MG63 (cell line): ENCODE results near the gene TNIK. TPM values are rescaled to one million over a fixed set of nuclear protein-coding genes. Genes with fewer than 3 reads are reported as not detected.

Experiments
- DNase-seq: peaks from one replicate; pipeline ENCODE4 v3.0.0-alpha.2; 2020
- H3K27me3 ChIP-seq: fragments of 250-450 bp; sonication (Bioruptor Pico); 2 replicates; pipeline ENCODE4 v1.5.1; 2020; ENCODE audit warnings: mild to moderate bottlenecking, moderate library complexity
- H3K36me3 ChIP-seq: fragments of 250-450 bp; sonication (Bioruptor Pico); 2 replicates; pipeline ENCODE4 v1.5.1; 2020; ENCODE audit warnings: mild to moderate bottlenecking, moderate library complexity
- H3K4me3 ChIP-seq: fragments of 250-450 bp; sonication (Bioruptor Pico); 2 replicates; pipeline ENCODE4 v1.5.1; 2020; ENCODE audit warnings: mild to moderate bottlenecking, moderate library complexity
- H3K9me3 ChIP-seq: fragments of 250-450 bp; sonication (Bioruptor Pico); 2 replicates; pipeline ENCODE4 v1.5.1; 2020; ENCODE audit warnings: mild to moderate bottlenecking, moderate library complexity
- total RNA-seq: library from RNA; depleted of rRNA; stranded (reverse); fragments of >200 nt; shearing (Covaris generic); gene quantifications from 2 replicates; pipeline ENCODE4 v1.2.3, GENCODE V29; 2014; ENCODE audit warnings: low replicate concordance

The TNIK gene
- total RNA-seq, 1 experiment from 2014 or later, result 0.07 TPM

DNA sequence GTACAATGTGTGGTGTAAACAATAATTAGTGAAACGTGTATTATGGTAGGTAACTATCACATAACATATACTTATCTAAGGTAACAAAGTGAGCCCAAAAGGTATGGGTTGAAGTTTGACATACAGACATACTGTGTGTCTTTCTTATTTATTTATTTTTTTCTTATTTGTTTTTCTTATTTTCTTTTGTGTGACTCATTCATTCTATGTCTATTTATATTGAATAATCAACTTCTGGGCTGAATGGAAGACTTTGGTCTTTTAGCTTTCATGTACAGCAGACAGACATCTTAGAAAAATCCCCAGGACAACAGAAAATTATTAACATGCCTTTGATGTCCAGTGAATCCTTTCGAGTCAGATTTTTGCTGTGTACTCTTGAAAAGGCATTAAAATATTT lies 233.4 kb downstream of the TNIK start:
- Histone ChIP-seq H3K9me3 (no peaks in the 10 kb centered on the region), H3K27me3 (no peaks in the 10 kb centered on the region), H3K4me3 (no peak overlapping the region), H3K36me3 (no peaks in the 10 kb centered on the region)
- no peak for DNase-seq

DNA sequence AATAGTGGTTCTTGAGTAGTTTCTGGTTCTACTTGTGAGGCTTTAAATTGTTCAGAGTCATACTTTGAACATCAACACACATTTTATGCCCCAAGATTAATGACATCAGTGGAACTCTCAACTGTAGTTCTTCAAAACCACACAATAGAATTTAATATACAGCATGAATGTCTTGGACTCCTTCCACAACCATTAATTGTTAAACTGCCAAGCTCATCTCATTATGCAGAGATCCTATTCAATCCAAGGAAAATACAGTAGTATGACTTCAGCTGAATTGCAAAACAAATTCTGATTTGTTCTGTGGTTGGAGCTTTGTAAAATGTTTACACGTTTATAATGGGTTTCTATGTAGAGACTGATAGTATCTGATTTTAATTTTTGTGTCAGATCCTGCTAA lies 234.5 kb downstream of the TNIK start:
- Histone ChIP-seq H3K4me3 (no peak overlapping the region), H3K27me3 (no peaks in the 10 kb centered on the region), H3K36me3 (no peaks in the 10 kb centered on the region), H3K9me3 (no peaks in the 10 kb centered on the region)
- DNase-seq, result no peak

DNA sequence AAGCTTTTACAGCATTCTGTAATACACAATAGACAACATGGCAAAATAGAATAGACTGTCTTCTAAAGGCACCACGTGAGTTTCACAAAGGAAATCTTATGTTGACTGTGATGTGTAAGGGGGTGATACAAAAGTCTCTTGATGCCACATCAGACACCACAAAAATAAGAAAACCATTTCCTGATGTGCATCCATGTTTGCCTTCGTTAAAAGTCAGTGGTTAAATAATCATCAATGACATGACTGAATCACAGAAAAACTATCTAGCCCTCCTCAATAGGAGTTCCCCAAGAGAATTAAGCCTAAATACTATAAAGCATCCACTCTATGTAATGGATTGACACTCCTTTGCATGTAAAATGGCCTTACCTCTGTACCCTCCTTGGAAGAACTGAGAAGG lies 235.0 kb downstream of the TNIK start:
- H3K27me3 ChIP-seq, result no peaks in the 10 kb centered on the region
- H3K9me3 ChIP-seq, result no peaks in the 10 kb centered on the region
- H3K36me3 ChIP-seq, result no peaks in the 10 kb centered on the region
- no peak overlapping the region for H3K4me3 ChIP-seq
- DNase-seq, result no peak

DNA sequence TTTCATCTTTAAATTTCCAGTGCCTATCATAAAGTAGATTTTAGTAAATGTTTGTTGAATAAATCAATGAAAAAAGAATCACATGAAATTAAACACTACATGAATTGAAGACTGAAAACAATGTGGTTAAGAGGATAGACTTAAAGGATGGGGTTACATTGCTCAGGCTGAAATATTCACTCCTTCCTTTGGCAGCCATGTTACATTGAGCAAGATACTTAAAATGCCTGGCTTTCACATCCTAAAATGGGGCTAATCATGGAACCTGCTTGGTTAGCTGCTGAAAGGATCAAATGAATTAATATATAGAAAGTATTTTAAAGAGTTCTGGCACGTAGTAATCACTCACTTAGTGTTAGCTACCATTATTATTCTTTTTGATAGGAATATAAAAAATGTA lies 236.8 kb downstream of the TNIK start:
- no peaks in the 10 kb centered on the region for H3K9me3 ChIP-seq
- no peak overlapping the region for H3K4me3 ChIP-seq
- no peak for DNase-seq
- no peaks in the 10 kb centered on the region for H3K36me3 ChIP-seq
- 0 out of 2 replicates have a peak, but pooled peaks cover 2% of the 10 kb centered on the region for H3K27me3 ChIP-seq

DNA sequence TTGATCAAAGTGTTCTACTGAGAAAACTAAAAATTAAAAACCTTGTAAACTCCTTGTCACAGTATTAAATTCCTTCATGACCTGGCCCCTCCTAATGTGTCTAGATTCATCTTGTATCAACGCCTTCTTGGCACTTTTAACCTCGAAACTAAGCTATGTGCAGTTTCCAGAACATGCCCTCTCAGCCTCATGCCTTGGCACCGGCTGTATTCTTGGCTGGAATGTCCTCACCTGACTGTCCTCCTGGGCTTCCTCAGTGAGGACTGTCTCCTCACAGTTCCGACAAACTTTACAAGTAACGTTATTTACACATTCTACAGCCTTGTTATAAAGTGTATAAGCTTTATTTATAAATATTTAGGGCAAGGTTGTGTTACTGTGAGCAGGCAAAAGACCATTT lies 237.2 kb downstream of the TNIK start:
- no peaks in the 10 kb centered on the region for H3K36me3 ChIP-seq
- 0 out of 2 replicates have a peak, but pooled peaks cover 2% of the 10 kb centered on the region for H3K27me3 ChIP-seq
- no peak for DNase-seq
- H3K4me3 ChIP-seq, result no peak overlapping the region
- H3K9me3 ChIP-seq, result no peaks in the 10 kb centered on the region

DNA sequence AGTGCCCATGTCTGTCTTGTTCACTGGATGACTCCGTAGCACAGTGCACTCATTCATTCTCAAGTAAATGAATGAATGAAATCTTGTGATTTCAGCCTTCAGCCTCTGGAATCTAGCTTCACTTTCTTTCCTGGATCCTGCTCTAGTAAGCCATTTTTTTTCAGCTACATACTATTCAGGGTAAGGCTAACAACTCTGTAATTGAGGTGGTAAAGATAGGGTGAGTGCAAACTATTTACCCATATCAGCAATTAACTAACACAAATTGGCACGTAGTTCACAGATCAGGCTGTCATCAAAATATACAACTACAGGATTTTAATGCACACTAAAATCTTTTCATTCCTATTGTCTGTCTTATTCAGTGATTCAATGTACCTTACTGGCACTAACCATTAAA lies 238.6 kb downstream of the TNIK start:
- no peaks in the 10 kb centered on the region for H3K36me3 ChIP-seq
- no peaks in the 10 kb centered on the region for H3K9me3 ChIP-seq
- no peak overlapping the region for H3K4me3 ChIP-seq
- no peak for DNase-seq
- 0 out of 2 replicates have a peak, but pooled peaks cover 2% of the 10 kb centered on the region for H3K27me3 ChIP-seq

DNA sequence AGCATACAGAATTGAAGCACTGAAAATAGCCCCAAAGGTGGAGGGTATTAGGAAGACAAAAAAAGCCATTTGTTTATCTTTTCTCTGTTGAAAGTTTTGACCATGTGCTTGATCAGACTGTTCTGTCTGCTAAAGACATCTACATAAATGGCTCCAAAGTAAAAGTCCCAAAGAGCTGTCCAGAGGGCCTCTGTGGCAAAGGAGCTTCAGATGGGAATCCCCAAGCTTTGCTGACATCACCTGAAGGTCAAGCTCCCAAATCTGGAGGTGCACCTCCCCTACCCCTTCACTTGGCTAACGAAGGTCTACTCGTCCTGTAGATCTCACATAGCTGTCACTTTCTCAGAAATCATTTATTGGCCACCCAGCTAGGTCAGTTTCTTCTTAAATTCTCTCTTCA lies 239.1 kb downstream of the TNIK start:
- DNase-seq, result no peak
- Histone ChIP-seq H3K27me3 (0 out of 2 replicates have a peak, but pooled peaks cover 2% of the 10 kb centered on the region), H3K9me3 (no peaks in the 10 kb centered on the region), H3K4me3 (no peak overlapping the region), H3K36me3 (no peaks in the 10 kb centered on the region)

DNA sequence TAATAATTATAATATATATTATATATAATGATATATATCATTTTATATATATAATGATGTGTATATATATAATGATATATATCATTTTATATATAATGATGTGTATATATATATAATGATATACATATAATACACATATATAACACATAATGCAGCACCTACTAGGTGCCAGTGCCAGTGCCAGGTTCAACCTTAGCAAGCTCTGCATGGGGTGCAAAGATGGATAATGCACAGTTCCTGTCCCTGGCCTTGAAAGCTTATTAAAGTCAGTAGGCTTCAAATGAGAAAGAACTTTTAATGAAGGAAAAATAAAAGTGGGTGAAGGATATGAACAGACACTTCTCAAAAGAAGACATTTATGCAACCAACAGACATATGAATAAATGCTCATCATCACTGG lies 240.9 kb downstream of the TNIK start:
- no peak overlapping the region for H3K4me3 ChIP-seq
- no peak for DNase-seq
- H3K9me3 ChIP-seq, result no peaks in the 10 kb centered on the region
- no peaks in the 10 kb centered on the region for H3K36me3 ChIP-seq
- H3K27me3 ChIP-seq, result peaks cover 11% of the 10 kb centered on the region; the same call in 1 of the 2 replicates

DNA sequence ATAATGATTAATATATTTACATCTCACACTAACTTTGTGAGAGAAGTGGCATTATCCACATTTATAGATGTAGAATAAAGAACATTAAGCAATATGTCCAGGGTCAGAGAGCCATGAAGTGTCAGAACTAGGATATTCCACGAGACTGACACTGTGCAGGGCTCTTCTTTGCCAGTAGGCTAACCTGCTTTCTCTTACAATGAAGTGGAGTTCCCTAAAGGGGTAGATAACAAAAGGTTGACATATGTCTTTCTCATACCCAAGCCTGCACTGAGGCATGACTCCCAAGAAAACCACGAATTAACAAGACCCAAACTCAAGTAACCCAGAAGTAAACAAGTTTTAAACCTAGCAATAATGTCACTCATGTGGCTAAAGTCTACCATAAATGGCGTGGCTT lies 242.1 kb downstream of the TNIK start:
- no peak for DNase-seq
- Histone ChIP-seq H3K36me3 (no peaks in the 10 kb centered on the region), H3K9me3 (no peaks in the 10 kb centered on the region), H3K4me3 (no peak overlapping the region), H3K27me3 (peaks cover 11% of the 10 kb centered on the region; the same call in 1 of the 2 replicates)

DNA sequence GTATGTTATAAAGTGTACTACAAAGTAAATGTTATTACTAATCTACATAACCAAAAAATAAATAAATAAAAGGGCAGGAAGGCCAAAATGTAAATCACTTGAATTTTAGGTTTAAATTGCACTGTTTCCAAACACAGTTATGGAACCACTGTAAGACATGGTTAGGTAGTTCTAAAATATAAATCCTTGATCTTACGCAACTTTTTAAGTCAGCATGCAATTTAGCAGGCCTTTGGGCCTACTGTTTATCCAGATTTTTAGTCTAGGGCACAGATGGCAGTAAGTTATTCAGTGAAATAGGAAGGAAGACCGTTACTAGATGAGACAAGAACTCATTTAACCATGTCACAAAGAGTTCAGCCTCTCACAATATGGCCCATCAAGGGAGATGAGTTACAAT lies 246.3 kb downstream of the TNIK start:
- Histone ChIP-seq H3K27me3 (peaks cover 9% of the 10 kb centered on the region; the same call in 1 of the 2 replicates), H3K36me3 (no peaks in the 10 kb centered on the region), H3K9me3 (no peaks in the 10 kb centered on the region), H3K4me3 (no peak overlapping the region)
- no peak for DNase-seq

DNA sequence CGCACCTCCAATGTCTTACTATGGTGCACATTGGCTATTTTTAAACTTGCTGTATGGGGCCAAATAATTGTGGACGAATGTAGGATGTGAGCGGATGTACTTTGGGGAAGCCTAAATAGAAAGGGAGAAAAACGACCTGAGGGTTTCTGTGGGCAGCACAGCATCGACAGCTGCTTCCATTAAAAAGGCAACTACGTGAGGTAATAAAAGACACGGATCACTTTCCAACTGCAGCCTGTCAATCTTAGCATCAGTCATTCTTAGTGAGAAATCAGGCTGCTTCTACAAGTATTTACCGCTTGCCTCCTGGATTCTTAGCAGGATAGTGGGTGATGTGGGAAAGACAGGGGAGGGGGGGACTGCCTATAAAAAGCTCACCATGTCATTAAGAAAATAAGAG lies 247.0 kb downstream of the TNIK start:
- H3K4me3 ChIP-seq, result no peak overlapping the region

DNA sequence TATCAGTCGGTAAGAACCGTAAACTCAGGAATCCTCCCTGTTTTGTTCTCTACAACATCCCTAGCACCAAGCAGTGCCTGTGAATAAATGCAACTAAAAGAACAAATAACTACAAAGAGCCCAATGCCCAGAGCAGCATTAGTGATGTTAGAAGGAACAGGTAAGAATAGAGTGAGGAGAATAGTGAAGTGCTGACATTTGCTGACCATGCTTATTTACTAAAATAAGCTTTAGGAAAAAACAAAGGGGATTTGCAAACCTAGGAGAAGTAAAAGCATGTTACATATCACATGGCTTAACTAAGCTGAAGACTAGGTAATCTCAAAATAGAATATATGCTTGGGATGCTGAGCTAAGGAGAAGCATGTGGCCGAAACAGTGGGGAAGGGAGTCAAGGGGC lies 247.6 kb downstream of the TNIK start:
- no peak for DNase-seq
- Histone ChIP-seq H3K36me3 (no peaks in the 10 kb centered on the region), H3K4me3 (no peak overlapping the region), H3K9me3 (no peaks in the 10 kb centered on the region), H3K27me3 (peaks cover 9% of the 10 kb centered on the region; the same call in 1 of the 2 replicates)

More for the DNA sequence above, 247.0 kb downstream of the TNIK start:
- DNase-seq, result no peak
- H3K27me3 ChIP-seq, result peaks cover 9% of the 10 kb centered on the region; the same call in 1 of the 2 replicates
- H3K36me3 ChIP-seq, result no peaks in the 10 kb centered on the region
- H3K9me3 ChIP-seq, result no peaks in the 10 kb centered on the region

DNA sequence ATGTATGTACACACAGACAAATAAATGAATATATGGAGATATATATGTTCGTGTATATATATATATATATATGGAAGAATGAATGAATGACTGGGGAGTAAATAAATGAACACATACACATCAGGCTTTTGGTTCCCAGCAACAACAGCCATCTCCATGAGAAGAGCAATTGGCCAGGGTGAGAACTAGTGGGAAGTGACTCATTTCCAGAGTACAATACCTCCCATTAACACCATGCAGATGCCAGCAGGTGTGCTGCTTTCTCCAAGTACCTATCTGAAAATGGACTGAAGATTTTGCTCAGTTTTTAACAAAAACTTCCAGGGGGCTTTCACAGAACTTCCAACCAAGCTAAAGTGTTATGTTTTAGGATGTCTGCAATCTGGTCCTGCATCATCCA lies 253.9 kb downstream of the TNIK start:
- Histone ChIP-seq H3K36me3 (no peaks in the 10 kb centered on the region), H3K9me3 (no peaks in the 10 kb centered on the region), H3K27me3 (no peaks in the 10 kb centered on the region; the same call in 1 of the 2 replicates), H3K4me3 (no peak overlapping the region)
- no peak for DNase-seq

DNA sequence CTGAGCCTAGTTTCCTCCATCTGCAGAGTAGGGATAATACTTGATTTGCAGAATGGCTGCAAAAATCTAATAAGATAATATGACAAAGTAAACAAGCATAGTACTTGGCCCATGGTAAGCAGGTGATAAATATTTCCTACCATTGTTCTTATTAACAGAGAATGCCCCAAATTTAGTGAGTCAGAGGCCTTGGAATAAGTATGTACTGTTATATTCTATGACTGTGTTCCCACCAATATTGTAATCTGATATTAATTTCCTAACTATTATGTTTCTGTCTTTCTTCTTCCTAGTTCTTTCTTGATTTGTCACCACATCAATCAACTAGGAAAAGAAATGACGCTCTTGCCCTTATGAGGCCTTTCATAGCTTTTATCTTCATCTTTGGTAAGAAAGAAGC lies 255.3 kb downstream of the TNIK start:
- Histone ChIP-seq H3K36me3 (no peaks in the 10 kb centered on the region), H3K9me3 (no peaks in the 10 kb centered on the region), H3K27me3 (no peaks in the 10 kb centered on the region), H3K4me3 (no peak overlapping the region)
- no peak for DNase-seq

DNA sequence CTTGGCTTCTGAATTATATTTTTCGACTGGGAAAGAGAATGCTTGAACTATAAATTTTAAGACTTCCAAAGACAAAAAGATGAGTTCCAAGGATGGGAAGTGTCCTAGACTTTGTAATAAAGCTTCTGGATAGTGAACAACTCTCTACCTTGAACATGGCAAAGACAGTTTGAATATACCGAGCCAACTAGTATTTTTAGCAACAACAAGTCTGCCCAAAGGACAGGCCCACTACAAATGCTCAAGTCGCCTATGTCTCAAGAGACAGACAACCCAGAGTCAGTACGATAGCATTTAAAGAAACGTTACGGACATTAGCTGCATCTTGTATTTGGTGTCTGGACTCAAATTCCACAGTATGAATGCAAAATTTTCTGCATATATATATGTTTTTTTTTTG lies 258.4 kb downstream of the TNIK start:
- H3K36me3 ChIP-seq, result no peaks in the 10 kb centered on the region
- no peak for DNase-seq

DNA sequence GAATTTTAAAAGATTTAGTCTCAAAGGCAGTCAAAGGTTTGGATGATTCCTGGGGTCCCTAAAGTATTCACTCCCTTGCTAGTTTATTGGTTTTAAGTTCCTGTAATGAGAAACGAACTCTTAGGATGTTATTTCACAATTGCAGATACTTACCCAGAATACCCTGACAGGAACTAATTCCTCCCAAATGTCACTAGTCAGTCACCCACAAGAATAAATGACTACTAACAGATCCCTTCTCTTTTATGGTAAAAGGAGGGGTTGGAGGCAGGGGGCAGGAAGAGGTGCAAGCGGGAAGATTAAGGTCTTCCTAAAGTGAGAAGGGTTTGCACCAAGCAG lies 259.5 kb downstream of the TNIK start:
- Histone ChIP-seq H3K4me3 (no peak overlapping the region), H3K36me3 (no peaks in the 10 kb centered on the region), H3K27me3 (no peaks in the 10 kb centered on the region), H3K9me3 (0 out of 2 replicates have a peak, but pooled peaks cover 4% of the 10 kb centered on the region)
- no peak for DNase-seq

More for the DNA sequence above, 258.4 kb downstream of the TNIK start:
- Histone ChIP-seq H3K4me3 (no peak overlapping the region), H3K27me3 (no peaks in the 10 kb centered on the region), H3K9me3 (no peaks in the 10 kb centered on the region)

DNA sequence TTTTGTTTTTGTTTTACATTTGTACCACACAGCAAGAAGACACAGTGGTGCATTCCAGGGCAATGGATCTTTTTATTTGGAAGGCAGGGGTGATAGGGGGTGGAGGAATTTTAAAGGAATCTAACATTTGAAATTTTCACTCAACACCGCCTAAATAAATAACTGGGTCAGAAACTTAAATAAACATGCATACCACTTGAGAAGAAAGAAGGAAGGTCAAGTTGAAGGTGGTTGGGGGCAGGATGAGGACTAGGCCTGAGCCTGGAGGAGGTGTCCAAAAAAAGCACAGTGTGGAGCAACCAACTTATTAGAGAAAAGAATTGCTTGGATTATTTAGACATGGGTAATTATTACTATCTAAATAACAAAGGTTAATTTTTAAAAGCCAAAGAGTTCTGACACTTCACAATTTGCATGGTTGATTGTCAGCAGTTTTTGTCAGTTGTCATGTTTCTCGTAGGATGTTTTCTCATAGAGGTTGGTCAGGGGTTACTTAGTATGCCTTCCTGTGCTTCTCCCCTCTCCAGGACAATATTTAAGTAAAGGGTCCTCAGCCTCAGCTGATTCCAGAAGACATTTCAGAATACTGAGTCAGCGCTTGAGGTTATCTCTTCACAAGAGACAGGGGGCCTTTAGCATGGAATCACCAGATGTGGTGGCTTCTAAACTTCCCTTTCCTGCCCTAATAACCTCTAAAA lies 260.0 kb downstream of the TNIK start:
- Histone ChIP-seq H3K4me3 (no peak overlapping the region), H3K9me3 (0 out of 2 replicates have a peak, but pooled peaks cover 4% of the 10 kb centered on the region), H3K27me3 (no peaks in the 10 kb centered on the region), H3K36me3 (no peaks in the 10 kb centered on the region)
- DNase-seq, result no peak

DNA sequence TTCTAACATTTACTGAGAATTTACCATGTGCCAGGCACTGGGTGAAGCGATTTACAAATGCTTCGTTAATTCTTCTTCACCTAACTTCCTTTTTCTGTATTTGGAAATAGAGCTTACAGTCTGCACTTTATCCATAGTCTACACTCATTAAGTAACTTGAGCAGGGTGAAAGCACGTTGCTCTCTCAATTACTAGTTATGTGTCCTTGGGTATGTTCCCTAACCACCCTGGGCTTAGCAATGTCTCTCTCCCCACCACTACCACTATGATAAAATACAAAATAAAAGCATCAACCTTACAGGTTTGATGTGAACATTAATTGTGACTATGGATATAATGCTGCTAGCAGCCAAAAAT lies 260.8 kb downstream of the TNIK start:
- DNase-seq, result no peak

More for the DNA sequence above, 260.8 kb downstream of the TNIK start:
- Histone ChIP-seq H3K27me3 (no peaks in the 10 kb centered on the region), H3K36me3 (no peaks in the 10 kb centered on the region), H3K9me3 (0 out of 2 replicates have a peak, but pooled peaks cover 4% of the 10 kb centered on the region), H3K4me3 (no peak overlapping the region)
